SK-N-SH (cell line): ENCODE results near the gene VARS1. TPM values are rescaled to one million over a fixed set of nuclear protein-coding genes. Genes with fewer than 3 reads are reported as not detected.

ENCODE experiments used
- CTCF ChIA-PET: fragments of 300-600, 350-600 bp; formaldehyde crosslinking; extraction: SDS; loops from one replicate; lab custom pipeline; 2021; lab: Yijun Ruan, JAX
- POLR2A ChIA-PET: fragments of 350-600 bp; sonication (Branson Sonifier 250); formaldehyde crosslinking; extraction: SDS; loops from one replicate; lab custom pipeline; 2020; ENCODE audit warnings: antibody characterized with exemption, inconsistent platforms; lab: Yijun Ruan, JAX
- DNase-seq: peaks from one replicate; pipeline ENCODE4 v3.0.0; 2012
- H2AFZ ChIP-seq: fragments of 200-600 bp; sonication (generic); 2 replicates; pipeline ENCODE4 v1.8.1; 2016; ENCODE audit warnings: antibody characterized with exemption, mild to moderate bottlenecking, low read depth
- H3F3A ChIP-seq: fragments of 200-600 bp; sonication (generic); replicated peaks from 2 replicates; pipeline ENCODE3; 2016; ENCODE audit warnings: antibody characterized with exemption, mild to moderate bottlenecking; ENCODE audit not compliant: insufficient read depth
- H3K27ac ChIP-seq, 2 experiments: fragments of 200-500 bp in 1 of 2; fragments of 200-600 bp in 1 of 2; sonication (Bioruptor generic) in 1 of 2; sonication (generic), shearing (Covaris generic) in 1 of 2; 2 replicates each; pipeline versions ENCODE4 v1.5.1 to v1.6.1; 2014 to 2016; ENCODE audit warnings: low read depth in 2 of 2, inconsistent platforms in 1 of 2, low read length in 1 of 2, mild to moderate bottlenecking in 1 of 2, mixed read lengths in 1 of 2
- H3K27me3 ChIP-seq: fragments of 200-600 bp; sonication (generic), shearing (Covaris generic); 2 replicates; pipeline ENCODE4 v1.6.1; 2016; ENCODE audit warnings: mixed run types; ENCODE audit not compliant: insufficient read depth
- H3K36me3 ChIP-seq, 2 experiments: fragments of 200-500 bp in 1 of 2; fragments of 200-600 bp in 1 of 2; sonication (Bioruptor generic) in 1 of 2; sonication (generic) in 1 of 2; replicated peaks in 1 of 2; 2 replicates each; pipeline versions ENCODE3 to v1.5.1; 2014 to 2016; ENCODE audit warnings: low read length in 1 of 2, mild to moderate bottlenecking in 1 of 2; ENCODE audit not compliant: insufficient read depth in 2 of 2, control insufficient read depth in 1 of 2
- H3K4me1 ChIP-seq, 2 experiments: fragments of 200-500 bp in 1 of 2; fragments of 200-600 bp in 1 of 2; sonication (Bioruptor generic) in 1 of 2; sonication (generic), shearing (Covaris generic) in 1 of 2; 2 replicates each; pipeline versions ENCODE4 v1.5.1 to v1.6.1; 2014 to 2016; ENCODE audit warnings: low read depth in 1 of 2, low read length in 1 of 2, mixed run types in 1 of 2; ENCODE audit not compliant: insufficient read depth in 2 of 2, control insufficient read depth in 1 of 2
- H3K4me2 ChIP-seq: fragments of 200-600 bp; sonication (generic), shearing (Covaris generic); 2 replicates; pipeline ENCODE4 v1.6.1; 2017; ENCODE audit warnings: mixed run types
- H3K4me3 ChIP-seq, 2 experiments: fragments of 200-500 bp in 1 of 2; fragments of 200-600 bp in 1 of 2; sonication (Bioruptor generic) in 1 of 2; sonication (generic), shearing (Covaris generic) in 1 of 2; 2 replicates each; pipeline versions ENCODE4 v1.5.1 to v1.8.1; 2014 to 2016; ENCODE audit warnings: low read depth in 2 of 2, inconsistent platforms in 1 of 2, low read length in 1 of 2, mild to moderate bottlenecking in 1 of 2, mixed read lengths in 1 of 2, moderate library complexity in 1 of 2
- H3K79me2 ChIP-seq: fragments of 200-600 bp; sonication (generic); 2 replicates; pipeline ENCODE4 v1.8.1; 2017; ENCODE audit warnings: mild to moderate bottlenecking; ENCODE audit not compliant: insufficient read depth
- H3K9ac ChIP-seq: fragments of 200-600 bp; sonication (generic); 2 replicates; pipeline ENCODE4 v1.6.1; 2017; ENCODE audit warnings: mixed run types
- H3K9me2 ChIP-seq: fragments of 200-600 bp; sonication (generic); 2 replicates; pipeline ENCODE4 v1.6.1; 2017; ENCODE audit warnings: mixed run types
- H3K9me3 ChIP-seq: fragments of 200-600 bp; sonication (generic); 2 replicates; pipeline ENCODE4 v1.6.1; 2017; ENCODE audit warnings: mixed run types, mild to moderate bottlenecking, moderate library complexity
- H4K20me1 ChIP-seq: fragments of 200-600 bp; sonication (generic); 2 replicates; pipeline ENCODE4 v1.6.1; 2017; ENCODE audit warnings: mild to moderate bottlenecking, mixed run types; ENCODE audit not compliant: insufficient read depth
- CTCF ChIP-seq: fragments of 200-600 bp; sonication (generic); IDR thresholded peaks from 2 replicates; pipeline ENCODE4 v1.6.1; 2017; ENCODE audit warnings: antibody characterized with exemption, mild to moderate bottlenecking, moderate library complexity
- ELF1 ChIP-seq: IDR thresholded peaks from 2 replicates; pipeline ENCODE4 v1.4.0; 2012
- EP300 ChIP-seq, 2 experiments: IDR thresholded peaks; 2 replicates each; pipeline versions ENCODE4 v1.4.0 to v1.6.1; 2012; ENCODE audit warnings: borderline replicate concordance in 1 of 2, low read depth in 1 of 2, low read length in 1 of 2
- EZH2phosphoT487 ChIP-seq: fragments of 200-600 bp; sonication (generic); IDR thresholded peaks from 2 replicates; pipeline ENCODE4 v1.6.1; 2017; ENCODE audit warnings: low read depth, mixed run types, mild to moderate bottlenecking, antibody characterized with exemption, moderate library complexity, borderline replicate concordance
- FOSL2 ChIP-seq: IDR thresholded peaks from 2 replicates; pipeline ENCODE4 v1.4.0; 2012; ENCODE audit warnings: low read depth, mild to moderate bottlenecking, moderate library complexity, borderline replicate concordance
- FOXM1 ChIP-seq: IDR thresholded peaks from 2 replicates; pipeline ENCODE4 v1.4.0; 2012; ENCODE audit warnings: low read depth, mild to moderate bottlenecking
- JUND ChIP-seq: IDR thresholded peaks from 2 replicates; pipeline ENCODE4 v1.4.0; 2012
- MEF2A ChIP-seq: IDR thresholded peaks from 2 replicates; pipeline ENCODE4 v1.4.0; 2012; ENCODE audit warnings: low read depth, borderline replicate concordance
- MXI1 ChIP-seq: IDR thresholded peaks from 2 replicates; pipeline ENCODE4 v1.6.1; 2012; ENCODE audit warnings: mild to moderate bottlenecking, low read depth, low read length, improper control_type of control experiment
- NRF1 ChIP-seq: IDR thresholded peaks from 2 replicates; pipeline ENCODE4 v1.6.1; 2012; ENCODE audit warnings: low read depth, mild to moderate bottlenecking, low read length
- PBX3 ChIP-seq: IDR thresholded peaks from 2 replicates; pipeline ENCODE4; 2012
- REST ChIP-seq: IDR thresholded peaks from 2 replicates; pipeline ENCODE4 v1.6.1; 2012; ENCODE audit warnings: mild to moderate bottlenecking, low read depth, low read length, moderate library complexity
- TAF1 ChIP-seq: IDR thresholded peaks from 2 replicates; pipeline ENCODE4 v1.6.1; 2012; ENCODE audit warnings: low read depth, mild to moderate bottlenecking, low read length, moderate library complexity, borderline replicate concordance
- YY1 ChIP-seq: IDR thresholded peaks from 2 replicates; pipeline ENCODE4 v1.4.0; 2012; ENCODE audit warnings: low read depth, mild to moderate bottlenecking
- ZBTB33 ChIP-seq: IDR thresholded peaks from 2 replicates; pipeline ENCODE4 v1.4.0; 2012; ENCODE audit warnings: low read depth, borderline replicate concordance
- WGBS: methylation state at CpG from one replicate; pipeline ENCODE4 v1.1.6; 2017; ENCODE audit warnings: low lambda C conversion rate; 5-methylcytosine and 5-hydroxymethylcytosine counted together
- polyA plus RNA-seq, 3 experiments: library from polyadenylated mRNA; depleted of rRNA; stranded (reverse); fragments of >200 nt; gene quantifications; 2 replicates each; pipeline ENCODE4 v1.2.3, GENCODE V29; 2012

The VARS1 gene
- polyA plus RNA-seq, 1 of the 3 experiments (the other 2 are of a cell fraction) = 35.1 TPM

GRCh38 chr6:31779908-31780307 lies 15.6 kb downstream of the VARS1 start:
- Histone ChIP-seq H3K9ac (no peak overlapping the region), H2AFZ (no peak overlapping the region), H3K4me1 (peaks cover 9 to 10% of the 10 kb centered on the region in 2 experiments; a peak in 2 of 4 replicates), H3K9me2 (no peaks in the 10 kb centered on the region), H3K4me3 (no peak overlapping the region), H3K27ac (no peak overlapping the region), H3K9me3 (no peaks in the 10 kb centered on the region), H4K20me1 (no peaks in the 10 kb centered on the region), H3F3A (peaks cover 3% of the 10 kb centered on the region), H3K4me2 (no peak overlapping the region), H3K36me3 (peaks cover 11 to 58% of the 10 kb centered on the region in 2 experiments), H3K27me3 (no peaks in the 10 kb centered on the region), H3K79me2 (no peaks in the 10 kb centered on the region)
- no peak for DNase-seq
- WGBS = 98% methylated on average over 8 of the region's 10 CpGs
- ChIA-PET POLR2A (interaction anchor here (0.8 to 1.0 kb wide), 2 partner anchors 11 to 16 kb away, joined by 3 read pairs; partner anchors contain the start of gene VARS1), CTCF (interaction anchor here (1.3 to 9.9 kb wide), 3 partner anchors 10 to 268 kb away, joined by 4 to 62 read pairs (median 5); no protein-coding TSS in a partner anchor)
- no peak for TF ChIP-seq NRF1
- TF ChIP-seq EP300 (IDR thresholded peaks at IDR 0.05; ENCODE audit: borderline replicate concordance in 1 of 2, low read depth in 1 of 2, low read length in 1 of 2) = no peak
- no peak for TF ChIP-seq ELF1
- no peak for TF ChIP-seq REST
- no peak for TF ChIP-seq MXI1
- no peak for TF ChIP-seq EZH2phosphoT487
- no peak for TF ChIP-seq TAF1
- TF ChIP-seq PBX3 = no peak
- no peak for TF ChIP-seq CTCF
- no peak for TF ChIP-seq ZBTB33
- TF ChIP-seq FOXM1 = no peak
- no peak for TF ChIP-seq FOSL2
- TF ChIP-seq MEF2A = no peak
- no peak for TF ChIP-seq YY1
- TF ChIP-seq JUND = no peak
